Epidermal melanocyte (primary cell): ENCODE data around the gene LPO.

Experiments used
- DNase-seq: peaks from one replicate; pipeline ENCODE4 v3.0.0; 2011; ENCODE audit warnings: low spot score; ENCODE audit not compliant: insufficient read length

Gene LPO

DNA sequence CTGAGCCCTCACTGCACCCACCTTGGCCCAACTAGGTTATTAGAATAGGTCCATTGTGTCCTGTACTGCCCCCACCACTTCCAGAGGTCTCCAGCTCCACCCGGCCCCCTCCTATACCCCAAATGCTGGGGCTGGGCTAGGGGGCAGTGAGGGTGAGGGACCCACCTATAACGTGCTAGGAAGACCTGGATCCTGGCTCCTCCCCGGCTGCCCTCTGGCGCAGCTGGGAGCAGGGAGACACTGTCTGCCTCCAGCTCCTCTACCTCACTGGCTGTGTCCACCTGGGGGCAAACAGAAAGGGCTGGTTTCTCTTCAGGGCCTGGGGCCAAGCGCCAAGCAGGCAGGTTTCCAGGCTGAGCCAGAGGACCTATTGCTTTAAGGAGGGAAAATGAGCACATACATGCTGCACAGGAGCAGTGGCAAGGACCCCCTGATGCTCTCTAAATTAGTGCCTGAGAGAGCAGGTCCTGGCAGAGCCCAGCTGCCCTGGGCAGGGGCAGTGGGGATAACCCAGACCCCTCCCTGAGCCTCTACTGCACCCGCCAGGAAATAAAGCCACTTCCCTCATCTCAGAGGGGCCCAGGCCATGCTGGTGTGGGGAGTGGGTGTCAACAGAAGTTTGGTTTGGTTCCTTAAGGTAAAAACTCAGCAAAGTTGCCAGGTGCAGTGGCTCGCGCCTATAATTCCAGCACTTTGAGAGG lies 78.0 kb downstream of the LPO start:
- DNase-seq: no peak

DNA sequence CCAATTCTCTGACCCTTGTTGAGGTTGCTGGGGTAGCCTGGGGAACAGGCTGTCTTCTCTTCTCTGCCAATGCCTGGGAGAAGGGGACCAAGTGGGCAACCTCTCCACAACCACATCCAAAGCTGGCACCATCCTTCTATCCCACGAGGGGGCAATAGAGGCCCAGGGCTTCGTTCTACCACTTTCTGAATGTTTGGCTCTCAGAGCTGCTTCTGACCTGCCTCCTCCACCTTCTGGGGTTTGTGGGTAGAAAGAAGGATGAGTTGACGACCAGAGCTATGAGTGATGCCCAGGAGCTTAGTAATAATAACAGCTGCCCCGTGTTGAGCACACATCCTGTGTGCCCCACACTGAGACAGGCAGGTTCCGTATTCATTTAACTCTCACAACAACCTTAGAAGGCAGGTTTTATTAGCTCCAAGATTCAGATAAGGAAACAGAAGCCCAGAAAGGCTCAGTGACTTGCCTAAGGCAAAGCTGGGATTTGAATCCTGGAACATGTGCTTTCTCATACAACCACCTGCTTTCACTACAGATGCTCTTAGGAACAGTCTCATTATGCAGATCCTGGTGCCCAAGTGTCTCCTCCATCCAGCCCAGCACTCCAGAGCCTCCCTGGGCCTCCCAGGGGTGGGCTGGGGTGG lies 79.2 kb downstream of the LPO start:
- DNase-seq: peak; percentile 73

DNA sequence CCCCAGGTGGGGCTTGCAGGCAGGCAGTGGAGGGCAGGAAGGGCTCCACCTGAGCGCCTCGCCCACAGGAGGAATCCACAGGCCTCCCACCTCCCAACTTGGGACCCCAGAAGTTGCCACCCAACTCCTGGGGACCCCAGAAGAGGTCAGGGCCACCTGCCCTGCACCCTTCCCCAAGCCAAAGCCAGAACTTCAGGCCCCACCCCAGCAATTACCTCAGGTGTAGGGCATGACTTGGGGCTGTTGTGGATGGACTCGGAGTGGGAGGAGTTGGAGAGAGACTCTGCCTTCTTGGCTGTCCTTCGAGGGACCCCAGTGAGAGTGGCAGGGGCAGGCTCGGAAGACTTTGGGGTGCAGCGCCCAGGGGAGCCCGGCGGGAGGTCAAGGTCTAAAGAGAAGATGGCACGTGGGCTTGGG lies 79.7 kb downstream of the LPO start:
- no peak for DNase-seq
